PC-3 (cell line): ENCODE results near the gene TNIP1.

ENCODE experiments used
- CTCF ChIP-seq: fragments of 300-600 bp; sonication (generic); conservative IDR thresholded peaks from 2 replicates; pipeline ENCODE4 v1.5.1; 2017; ENCODE audit warnings: antibody characterized with exemption, low read depth, mild to moderate bottlenecking, low read length
- EZH2 ChIP-seq: fragments of 300-600 bp; sonication (generic); IDR thresholded peaks from one replicate; pipeline ENCODE4 v1.6.1; 2017; ENCODE audit warnings: antibody characterized with exemption, mild to moderate bottlenecking, low read length; ENCODE audit not compliant: unreplicated experiment

- no peak for TF ChIP-seq CTCF
- no peak for TF ChIP-seq EZH2
Observed at GRCh38 chr5:151038412-151038745, 42.5 kb downstream of the TNIP1 start.
